GM23338 (cell line): ENCODE data around the gene ITGB5. TPM values are rescaled to one million over a fixed set of nuclear protein-coding genes. Genes with fewer than 3 reads are reported as not detected.

ENCODE experiments used
- ATAC-seq: fragments of 200-7000 bp; cut with Tn5 transposase; 3 replicates; pipeline ENCODE4 v1.9.1; 2020
- DNase-seq: peaks from one replicate; pipeline ENCODE4 v3.0.0-alpha.2; 2015; ENCODE audit warnings: low spot score
- H2AFZ ChIP-seq: fragments of 200-600 bp; sonication (generic); 2 replicates; pipeline ENCODE4 v1.8.0; 2016; ENCODE audit warnings: antibody characterized with exemption, mild to moderate bottlenecking, moderate library complexity
- H3F3A ChIP-seq: fragments of 200-600 bp; sonication (generic); replicated peaks from 2 replicates; pipeline ENCODE4 v1.8.0; 2017; ENCODE audit warnings: antibody characterized with exemption, mixed run types, low read depth
- H3K27ac ChIP-seq: fragments of 200-600 bp; sonication (generic); 2 replicates; pipeline ENCODE4 v1.6.1; 2016; ENCODE audit warnings: low read depth
- H3K27me3 ChIP-seq: fragments of 200-600 bp; sonication (generic); 2 replicates; pipeline ENCODE4 v1.8.0; 2016; ENCODE audit warnings: mild to moderate bottlenecking, mixed run types, moderate library complexity; ENCODE audit not compliant: insufficient read depth
- H3K36me3 ChIP-seq: fragments of 200-600 bp; sonication (generic); 2 replicates; pipeline ENCODE4 v1.8.0; 2016; ENCODE audit warnings: mild to moderate bottlenecking; ENCODE audit not compliant: insufficient read depth
- H3K4me1 ChIP-seq: fragments of 200-600 bp; sonication (generic); 2 replicates; pipeline ENCODE4 v1.8.0; 2016; ENCODE audit warnings: mild to moderate bottlenecking, moderate library complexity; ENCODE audit not compliant: insufficient read depth
- H3K4me2 ChIP-seq: fragments of 200-600 bp; sonication (generic); 2 replicates; pipeline ENCODE4 v1.7.1; 2017; ENCODE audit warnings: mixed run types
- H3K4me3 ChIP-seq: fragments of 200-600 bp; sonication (generic); 2 replicates; pipeline ENCODE4 v1.6.1; 2016; ENCODE audit warnings: mixed run types
- H3K79me2 ChIP-seq: fragments of 200-600 bp; sonication (generic); replicated peaks from 2 replicates; pipeline ENCODE4 v1.8.0; 2017; ENCODE audit warnings: mild to moderate bottlenecking; ENCODE audit not compliant: insufficient read depth
- H3K9me2 ChIP-seq: fragments of 200-600 bp; sonication (generic); 2 replicates; pipeline ENCODE4 v1.8.0; 2017; ENCODE audit not compliant: insufficient read depth
- H4K20me1 ChIP-seq: fragments of 200-600 bp; sonication (generic); replicated peaks from 2 replicates; pipeline ENCODE4 v1.8.0; 2017; ENCODE audit warnings: mild to moderate bottlenecking; ENCODE audit not compliant: insufficient read depth
- H3K27ac Mint-ChIP-seq: 2 replicates; pipeline ENCODE4 v1.8.0; 2020; ENCODE audit warnings: inconsistent platforms, mild to moderate bottlenecking, moderate library complexity, mixed read lengths
- H3K27me3 Mint-ChIP-seq: 3 replicates; pipeline ENCODE4 v1.8.0; 2022; ENCODE audit warnings: low read depth, mild to moderate bottlenecking, moderate library complexity, mixed read lengths, inconsistent platforms; ENCODE audit not compliant: insufficient read depth, poor library complexity
- H3K36me3 Mint-ChIP-seq: 3 replicates; pipeline ENCODE4 v1.8.0; 2021; ENCODE audit warnings: low read depth, mild to moderate bottlenecking, inconsistent platforms, moderate library complexity, mixed read lengths
- H3K4me1 Mint-ChIP-seq: 3 replicates; pipeline ENCODE4 v1.8.0; 2020; ENCODE audit warnings: mild to moderate bottlenecking, inconsistent platforms, mixed read lengths
- H3K4me3 Mint-ChIP-seq: 3 replicates; pipeline ENCODE4 v1.8.0; 2021; ENCODE audit warnings: moderate library complexity, mild to moderate bottlenecking, inconsistent platforms, mixed read lengths
- H3K9me3 Mint-ChIP-seq: 3 replicates; pipeline ENCODE4 v1.8.0; 2020; ENCODE audit warnings: moderate library complexity, mild to moderate bottlenecking, inconsistent platforms, mixed read lengths
- EZH2 ChIP-seq: fragments of 200-600 bp; sonication (generic); IDR thresholded peaks from one replicate; pipeline ENCODE4 v1.8.0; 2017; ENCODE audit warnings: antibody characterized with exemption, mild to moderate bottlenecking, low read depth; ENCODE audit not compliant: unreplicated experiment
- EZH2phosphoT487 ChIP-seq: fragments of 200-600 bp; sonication (generic); IDR thresholded peaks from one replicate; pipeline ENCODE4 v1.8.1; 2018; ENCODE audit warnings: antibody characterized with exemption; ENCODE audit not compliant: unreplicated experiment
- NANOG ChIP-seq: IDR thresholded peaks from 2 replicates; pipeline ENCODE4 v1.6.1; 2016; ENCODE audit warnings: antibody characterized with exemption, borderline replicate concordance
- POLR2AphosphoS5 ChIP-seq: IDR thresholded peaks from 2 replicates; pipeline ENCODE4 v1.6.1; 2016; ENCODE audit warnings: antibody characterized with exemption, low read depth
- ZNF331 ChIP-seq: fragments of 250-450 bp; sonication (Bioruptor Pico); IDR thresholded peaks from 2 replicates; pipeline ENCODE4 v1.5.0; 2020; ENCODE audit warnings: low read depth, mild to moderate bottlenecking, moderate library complexity
- polyA plus RNA-seq: library from polyadenylated mRNA; unstranded; fragments of >200 nt; fragmentation: Nextera tagmentation; extraction: Ambion mirVana; gene quantifications from 2 replicates; pipeline ENCODE4 v1.2.1, GENCODE V29; 2016
- total RNA-seq: library from RNA; depleted of rRNA; stranded (reverse); fragments of >200 nt; shearing (Covaris generic); gene quantifications from 2 replicates; pipeline ENCODE4 v1.2.3, GENCODE V29; 2014
- TF ChIP-seq, protein P1 (sequence below): fragments of 250-450 bp; sonication (Bioruptor Pico); IDR thresholded peaks from 2 replicates; pipeline ENCODE4 v1.5.0; 2020; ENCODE audit warnings: mild to moderate bottlenecking, moderate library complexity
- TF ChIP-seq, protein P2 (sequence below): IDR thresholded peaks from one replicate; pipeline ENCODE4 v1.6.1; 2018; ENCODE audit warnings: antibody characterized with exemption; ENCODE audit not compliant: unreplicated experiment
- TF ChIP-seq, protein P3 (sequence below), 2 experiments: fragments of 200-600 bp in 1 of 2; sonication (generic) in 1 of 2; conservative IDR thresholded peaks; 2 replicates each; pipeline versions ENCODE4 v1.5.1 to v1.6.1; 2016 to 2017; ENCODE audit warnings: antibody characterized with exemption in 2 of 2, low read depth in 2 of 2, mild to moderate bottlenecking in 2 of 2, moderate library complexity in 1 of 2
- TF ChIP-seq, protein P4 (sequence below): IDR thresholded peaks from 2 replicates; pipeline ENCODE4 v1.6.1; 2016; ENCODE audit warnings: antibody characterized with exemption

Gene ITGB5
- total and polyA plus RNA-seq, 2 experiments from 2014 or later: 68.2 to 269 TPM

DNA sequence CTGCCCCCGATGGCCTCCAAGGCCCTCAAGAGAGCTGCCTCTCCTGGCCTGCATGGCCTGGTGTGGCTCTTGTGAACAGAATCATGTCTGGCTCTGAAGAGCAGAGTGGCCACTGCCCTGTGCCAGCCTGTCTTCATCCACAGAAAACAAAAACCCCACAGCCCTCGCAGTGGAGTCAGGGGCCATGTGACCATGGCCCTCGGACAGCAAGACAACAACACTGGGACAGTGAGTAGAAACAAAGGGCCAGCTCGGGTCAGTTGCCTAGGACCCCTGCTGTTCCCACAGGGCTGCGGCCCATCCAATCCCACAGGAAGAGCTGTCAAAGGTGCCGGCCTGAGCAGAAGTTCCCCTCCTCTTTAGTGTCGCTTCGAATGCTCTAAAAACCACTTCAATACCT, 84.5 kb downstream of the ITGB5 start (continued):
- TF ChIP-seq, protein P1, sequence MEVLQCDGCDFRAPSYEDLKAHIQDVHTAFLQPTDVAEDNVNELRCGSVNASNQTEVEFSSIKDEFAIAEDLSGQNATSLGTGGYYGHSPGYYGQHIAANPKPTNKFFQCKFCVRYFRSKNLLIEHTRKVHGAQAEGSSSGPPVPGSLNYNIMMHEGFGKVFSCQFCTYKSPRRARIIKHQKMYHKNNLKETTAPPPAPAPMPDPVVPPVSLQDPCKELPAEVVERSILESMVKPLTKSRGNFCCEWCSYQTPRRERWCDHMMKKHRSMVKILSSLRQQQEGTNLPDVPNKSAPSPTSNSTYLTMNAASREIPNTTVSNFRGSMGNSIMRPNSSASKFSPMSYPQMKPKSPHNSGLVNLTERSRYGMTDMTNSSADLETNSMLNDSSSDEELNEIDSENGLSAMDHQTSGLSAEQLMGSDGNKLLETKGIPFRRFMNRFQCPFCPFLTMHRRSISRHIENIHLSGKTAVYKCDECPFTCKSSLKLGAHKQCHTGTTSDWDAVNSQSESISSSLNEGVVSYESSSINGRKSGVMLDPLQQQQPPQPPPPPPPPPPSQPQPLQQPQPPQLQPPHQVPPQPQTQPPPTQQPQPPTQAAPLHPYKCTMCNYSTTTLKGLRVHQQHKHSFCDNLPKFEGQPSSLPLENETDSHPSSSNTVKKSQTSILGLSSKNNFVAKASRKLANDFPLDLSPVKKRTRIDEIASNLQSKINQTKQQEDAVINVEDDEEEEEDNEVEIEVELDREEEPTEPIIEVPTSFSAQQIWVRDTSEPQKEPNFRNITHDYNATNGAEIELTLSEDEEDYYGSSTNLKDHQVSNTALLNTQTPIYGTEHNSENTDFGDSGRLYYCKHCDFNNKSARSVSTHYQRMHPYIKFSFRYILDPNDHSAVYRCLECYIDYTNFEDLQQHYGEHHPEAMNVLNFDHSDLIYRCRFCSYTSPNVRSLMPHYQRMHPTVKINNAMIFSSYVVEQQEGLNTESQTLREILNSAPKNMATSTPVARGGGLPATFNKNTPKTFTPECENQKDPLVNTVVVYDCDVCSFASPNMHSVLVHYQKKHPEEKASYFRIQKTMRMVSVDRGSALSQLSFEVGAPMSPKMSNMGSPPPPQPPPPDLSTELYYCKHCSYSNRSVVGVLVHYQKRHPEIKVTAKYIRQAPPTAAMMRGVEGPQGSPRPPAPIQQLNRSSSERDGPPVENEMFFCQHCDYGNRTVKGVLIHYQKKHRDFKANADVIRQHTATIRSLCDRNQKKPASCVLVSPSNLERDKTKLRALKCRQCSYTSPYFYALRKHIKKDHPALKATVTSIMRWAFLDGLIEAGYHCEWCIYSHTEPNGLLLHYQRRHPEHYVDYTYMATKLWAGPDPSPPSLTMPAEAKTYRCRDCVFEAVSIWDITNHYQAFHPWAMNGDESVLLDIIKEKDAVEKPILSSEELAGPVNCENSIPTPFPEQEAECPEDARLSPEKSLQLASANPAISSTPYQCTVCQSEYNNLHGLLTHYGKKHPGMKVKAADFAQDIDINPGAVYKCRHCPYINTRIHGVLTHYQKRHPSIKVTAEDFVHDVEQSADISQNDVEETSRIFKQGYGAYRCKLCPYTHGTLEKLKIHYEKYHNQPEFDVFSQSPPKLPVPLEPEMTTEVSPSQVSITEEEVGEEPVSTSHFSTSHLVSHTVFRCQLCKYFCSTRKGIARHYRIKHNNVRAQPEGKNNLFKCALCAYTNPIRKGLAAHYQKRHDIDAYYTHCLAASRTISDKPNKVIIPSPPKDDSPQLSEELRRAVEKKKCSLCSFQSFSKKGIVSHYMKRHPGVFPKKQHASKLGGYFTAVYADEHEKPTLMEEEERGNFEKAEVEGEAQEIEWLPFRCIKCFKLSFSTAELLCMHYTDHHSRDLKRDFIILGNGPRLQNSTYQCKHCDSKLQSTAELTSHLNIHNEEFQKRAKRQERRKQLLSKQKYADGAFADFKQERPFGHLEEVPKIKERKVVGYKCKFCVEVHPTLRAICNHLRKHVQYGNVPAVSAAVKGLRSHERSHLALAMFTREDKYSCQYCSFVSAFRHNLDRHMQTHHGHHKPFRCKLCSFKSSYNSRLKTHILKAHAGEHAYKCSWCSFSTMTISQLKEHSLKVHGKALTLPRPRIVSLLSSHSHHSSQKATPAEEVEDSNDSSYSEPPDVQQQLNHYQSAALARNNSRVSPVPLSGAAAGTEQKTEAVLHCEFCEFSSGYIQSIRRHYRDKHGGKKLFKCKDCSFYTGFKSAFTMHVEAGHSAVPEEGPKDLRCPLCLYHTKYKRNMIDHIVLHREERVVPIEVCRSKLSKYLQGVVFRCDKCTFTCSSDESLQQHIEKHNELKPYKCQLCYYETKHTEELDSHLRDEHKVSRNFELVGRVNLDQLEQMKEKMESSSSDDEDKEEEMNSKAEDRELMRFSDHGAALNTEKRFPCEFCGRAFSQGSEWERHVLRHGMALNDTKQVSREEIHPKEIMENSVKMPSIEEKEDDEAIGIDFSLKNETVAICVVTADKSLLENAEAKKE (CRISPR knock-in tag): no peak
- TF ChIP-seq EZH2phosphoT487: no peak

DNA sequence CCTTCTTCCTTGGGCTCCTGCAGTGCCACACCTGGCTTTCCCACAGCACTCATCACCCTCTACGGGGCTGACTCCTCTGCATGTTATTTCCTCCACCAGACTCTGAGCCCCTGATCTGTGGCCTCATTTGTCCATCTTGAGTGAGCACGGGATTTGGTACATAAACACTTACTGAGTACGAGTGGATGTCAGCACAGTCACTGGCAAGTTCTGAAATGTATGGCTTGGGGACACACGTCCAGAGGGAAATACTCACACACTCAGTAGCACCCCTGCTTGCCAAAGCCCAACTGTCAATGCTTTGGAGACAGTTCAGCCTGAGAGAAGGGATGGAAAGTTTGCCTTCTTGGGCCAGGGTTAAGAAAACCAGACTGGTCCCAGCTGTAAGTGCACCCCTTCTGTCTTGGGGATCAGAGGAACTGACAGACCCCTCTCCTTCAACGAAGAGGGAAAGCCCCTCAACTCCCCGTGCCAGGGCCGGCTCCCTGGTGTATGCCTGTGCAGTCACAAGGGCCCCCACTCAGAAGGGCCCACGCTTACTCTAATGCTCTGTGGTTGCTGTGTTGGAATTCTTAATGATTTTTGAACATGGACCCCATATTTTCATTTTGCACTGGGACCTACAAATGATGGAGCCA, 85.0 kb downstream of the ITGB5 start:
- Mint-ChIP-seq H3K36me3 (peaks cover 41% of the 10 kb centered on the region), H3K27ac (no peak overlapping the region)
- no peak for TF ChIP-seq EZH2
- TF ChIP-seq POLR2AphosphoS5: no peak
- TF ChIP-seq, protein P2, sequence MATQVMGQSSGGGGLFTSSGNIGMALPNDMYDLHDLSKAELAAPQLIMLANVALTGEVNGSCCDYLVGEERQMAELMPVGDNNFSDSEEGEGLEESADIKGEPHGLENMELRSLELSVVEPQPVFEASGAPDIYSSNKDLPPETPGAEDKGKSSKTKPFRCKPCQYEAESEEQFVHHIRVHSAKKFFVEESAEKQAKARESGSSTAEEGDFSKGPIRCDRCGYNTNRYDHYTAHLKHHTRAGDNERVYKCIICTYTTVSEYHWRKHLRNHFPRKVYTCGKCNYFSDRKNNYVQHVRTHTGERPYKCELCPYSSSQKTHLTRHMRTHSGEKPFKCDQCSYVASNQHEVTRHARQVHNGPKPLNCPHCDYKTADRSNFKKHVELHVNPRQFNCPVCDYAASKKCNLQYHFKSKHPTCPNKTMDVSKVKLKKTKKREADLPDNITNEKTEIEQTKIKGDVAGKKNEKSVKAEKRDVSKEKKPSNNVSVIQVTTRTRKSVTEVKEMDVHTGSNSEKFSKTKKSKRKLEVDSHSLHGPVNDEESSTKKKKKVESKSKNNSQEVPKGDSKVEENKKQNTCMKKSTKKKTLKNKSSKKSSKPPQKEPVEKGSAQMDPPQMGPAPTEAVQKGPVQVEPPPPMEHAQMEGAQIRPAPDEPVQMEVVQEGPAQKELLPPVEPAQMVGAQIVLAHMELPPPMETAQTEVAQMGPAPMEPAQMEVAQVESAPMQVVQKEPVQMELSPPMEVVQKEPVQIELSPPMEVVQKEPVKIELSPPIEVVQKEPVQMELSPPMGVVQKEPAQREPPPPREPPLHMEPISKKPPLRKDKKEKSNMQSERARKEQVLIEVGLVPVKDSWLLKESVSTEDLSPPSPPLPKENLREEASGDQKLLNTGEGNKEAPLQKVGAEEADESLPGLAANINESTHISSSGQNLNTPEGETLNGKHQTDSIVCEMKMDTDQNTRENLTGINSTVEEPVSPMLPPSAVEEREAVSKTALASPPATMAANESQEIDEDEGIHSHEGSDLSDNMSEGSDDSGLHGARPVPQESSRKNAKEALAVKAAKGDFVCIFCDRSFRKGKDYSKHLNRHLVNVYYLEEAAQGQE: no peak
- TF ChIP-seq, protein P3, sequence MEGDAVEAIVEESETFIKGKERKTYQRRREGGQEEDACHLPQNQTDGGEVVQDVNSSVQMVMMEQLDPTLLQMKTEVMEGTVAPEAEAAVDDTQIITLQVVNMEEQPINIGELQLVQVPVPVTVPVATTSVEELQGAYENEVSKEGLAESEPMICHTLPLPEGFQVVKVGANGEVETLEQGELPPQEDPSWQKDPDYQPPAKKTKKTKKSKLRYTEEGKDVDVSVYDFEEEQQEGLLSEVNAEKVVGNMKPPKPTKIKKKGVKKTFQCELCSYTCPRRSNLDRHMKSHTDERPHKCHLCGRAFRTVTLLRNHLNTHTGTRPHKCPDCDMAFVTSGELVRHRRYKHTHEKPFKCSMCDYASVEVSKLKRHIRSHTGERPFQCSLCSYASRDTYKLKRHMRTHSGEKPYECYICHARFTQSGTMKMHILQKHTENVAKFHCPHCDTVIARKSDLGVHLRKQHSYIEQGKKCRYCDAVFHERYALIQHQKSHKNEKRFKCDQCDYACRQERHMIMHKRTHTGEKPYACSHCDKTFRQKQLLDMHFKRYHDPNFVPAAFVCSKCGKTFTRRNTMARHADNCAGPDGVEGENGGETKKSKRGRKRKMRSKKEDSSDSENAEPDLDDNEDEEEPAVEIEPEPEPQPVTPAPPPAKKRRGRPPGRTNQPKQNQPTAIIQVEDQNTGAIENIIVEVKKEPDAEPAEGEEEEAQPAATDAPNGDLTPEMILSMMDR (conservative IDR thresholded peaks at IDR 0.05; ENCODE audit: low read depth in 2 of 2): no peak
- TF ChIP-seq NANOG: no peak
- TF ChIP-seq ZNF331 (CRISPR knock-in tag): no peak
- TF ChIP-seq, protein P4, sequence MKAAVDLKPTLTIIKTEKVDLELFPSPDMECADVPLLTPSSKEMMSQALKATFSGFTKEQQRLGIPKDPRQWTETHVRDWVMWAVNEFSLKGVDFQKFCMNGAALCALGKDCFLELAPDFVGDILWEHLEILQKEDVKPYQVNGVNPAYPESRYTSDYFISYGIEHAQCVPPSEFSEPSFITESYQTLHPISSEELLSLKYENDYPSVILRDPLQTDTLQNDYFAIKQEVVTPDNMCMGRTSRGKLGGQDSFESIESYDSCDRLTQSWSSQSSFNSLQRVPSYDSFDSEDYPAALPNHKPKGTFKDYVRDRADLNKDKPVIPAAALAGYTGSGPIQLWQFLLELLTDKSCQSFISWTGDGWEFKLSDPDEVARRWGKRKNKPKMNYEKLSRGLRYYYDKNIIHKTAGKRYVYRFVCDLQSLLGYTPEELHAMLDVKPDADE: no peak

More for the DNA sequence above, 85.0 kb downstream of the ITGB5 start:
- Histone ChIP-seq H3K9me2 (no peaks in the 10 kb centered on the region), H3K79me2 (peaks cover 10% of the 10 kb centered on the region; the same call in 1 of the 2 replicates), H3K4me3 (no peak overlapping the region), H3K4me2 (no peak overlapping the region), H2AFZ (no peak overlapping the region), H3F3A (0 out of 2 replicates have a peak, but pooled peaks cover 4% of the 10 kb centered on the region), H3K27ac (no peak overlapping the region), H4K20me1 (no peaks in the 10 kb centered on the region; the same call in 1 of the 2 replicates), H3K36me3 (peaks cover 5% of the 10 kb centered on the region; the same call in 1 of the 2 replicates), H3K4me1 (0 out of 2 replicates have a peak, but pooled peaks cover 5% of the 10 kb centered on the region), H3K27me3 (no peaks in the 10 kb centered on the region)
- Mint-ChIP-seq H3K4me3 (no peak overlapping the region), H3K9me3 (no peaks in the 10 kb centered on the region), H3K27me3 (peaks cover 7% of the 10 kb centered on the region), H3K4me1 (peaks cover 22% of the 10 kb centered on the region)
- DNase-seq: no peak
- ATAC-seq: no peak
